Lower leg skin (tissue), 3 donors: ENCODE data around the gene SH3RF1.

ENCODE experiments used
- CTCF ChIP-seq, 3 donors: fragments of 450-650 bp; IDR thresholded peaks; one replicate each; pipeline ENCODE4 v1.5.1; 2016; ENCODE audit warnings: antibody characterized with exemption in 3 of 3, mild to moderate bottlenecking in 3 of 3, moderate library complexity in 2 of 3
- POLR2A ChIP-seq, 2 donors: fragments of 450-650 bp; IDR thresholded peaks; one replicate each; pipeline ENCODE4 v1.6.1; 2016 to 2017; ENCODE audit warnings: antibody characterized with exemption in 2 of 2, mild to moderate bottlenecking in 1 of 2, moderate library complexity in 1 of 2

GRCh38 chr4:169096221-169096620 is 174.5 kb downstream of the SH3RF1 start:
- TF ChIP-seq POLR2A (IDR thresholded peaks at IDR 0.05) (no peak), CTCF (IDR thresholded peaks at IDR 0.05) (no peak)
